ENCODE data around the gene URM1.
"Not testable (repeated sequence)": the region's sequence is repeated elsewhere in the genome, so short reads cannot be mapped to it uniquely, and the experiment has no call there.

Gene URM1

DNA sequence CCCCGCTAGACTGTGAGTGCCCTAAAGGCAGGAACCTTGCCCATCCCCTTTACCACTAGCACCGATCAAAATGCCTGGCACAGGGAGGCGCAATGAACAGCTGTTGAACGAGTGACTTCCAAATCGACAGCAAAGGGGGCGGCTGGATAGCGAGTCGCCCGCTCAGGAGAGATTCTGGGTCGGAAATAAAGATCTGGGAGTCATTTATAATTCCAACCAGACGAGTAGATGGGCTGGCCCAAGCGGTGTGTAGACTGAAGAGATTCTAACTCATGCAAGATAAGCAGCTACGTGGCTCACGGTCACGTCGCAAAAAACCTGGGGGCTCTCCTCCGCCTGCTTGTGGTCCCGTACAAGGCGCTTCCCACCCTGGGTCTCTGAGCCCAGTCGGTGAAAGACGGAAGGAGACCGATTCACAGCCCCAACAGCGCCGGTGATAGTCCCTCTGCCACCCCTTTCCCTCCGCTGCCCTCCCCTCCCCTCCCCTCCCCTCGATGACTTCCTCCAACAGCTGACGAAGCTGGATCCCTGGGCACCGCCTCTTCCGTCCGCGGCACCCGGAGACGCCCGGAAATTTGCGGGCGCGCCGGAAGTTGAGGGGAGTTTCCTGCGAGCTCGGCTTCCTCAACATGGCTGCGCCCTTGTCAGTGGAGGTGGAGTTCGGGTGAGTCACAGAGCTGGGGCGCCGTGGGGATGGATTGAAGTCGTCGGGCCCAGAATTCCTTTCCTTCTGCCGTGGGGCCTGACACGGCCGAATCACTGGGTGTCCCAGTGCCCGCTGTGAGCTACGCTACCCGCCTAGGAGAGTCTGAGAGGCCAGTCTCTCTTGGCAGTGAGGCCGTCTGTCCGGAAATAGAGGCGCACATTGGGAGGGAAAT is at the start of gene URM1:
Gene URM1 (plus strand): TSS at position 623 of the 878 bp plus-strand sequence. CDS start 7 bp downstream, at position 630.
- peak; percentile 57 for DNase-seq

DNA sequence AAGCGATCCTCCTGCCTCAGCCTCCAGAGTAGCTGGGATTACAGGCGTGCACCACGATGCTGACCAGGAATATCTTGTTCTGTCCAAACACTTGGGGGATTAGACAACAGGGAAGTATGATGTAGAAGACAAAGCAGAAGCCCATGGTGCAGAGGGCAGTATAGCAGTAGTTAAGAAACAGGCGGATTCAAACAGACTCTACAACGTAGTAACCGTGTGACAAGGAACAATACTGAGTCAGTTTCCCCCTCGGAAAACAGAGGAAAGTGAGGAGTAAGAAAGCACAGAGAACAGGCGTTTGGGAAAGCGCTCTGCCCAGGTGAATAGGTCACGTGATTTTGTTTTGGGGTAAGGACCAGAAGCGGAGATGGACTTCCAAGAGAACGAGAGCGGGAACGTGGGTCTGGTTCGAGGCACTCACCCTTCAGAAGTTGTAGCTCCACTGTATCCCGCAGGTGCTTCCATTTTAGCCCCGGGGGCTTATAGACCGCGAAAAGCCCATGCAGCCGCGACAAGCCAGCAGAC is 49.2 kb upstream of the URM1 start:
- DNase-seq = no peak

DNA sequence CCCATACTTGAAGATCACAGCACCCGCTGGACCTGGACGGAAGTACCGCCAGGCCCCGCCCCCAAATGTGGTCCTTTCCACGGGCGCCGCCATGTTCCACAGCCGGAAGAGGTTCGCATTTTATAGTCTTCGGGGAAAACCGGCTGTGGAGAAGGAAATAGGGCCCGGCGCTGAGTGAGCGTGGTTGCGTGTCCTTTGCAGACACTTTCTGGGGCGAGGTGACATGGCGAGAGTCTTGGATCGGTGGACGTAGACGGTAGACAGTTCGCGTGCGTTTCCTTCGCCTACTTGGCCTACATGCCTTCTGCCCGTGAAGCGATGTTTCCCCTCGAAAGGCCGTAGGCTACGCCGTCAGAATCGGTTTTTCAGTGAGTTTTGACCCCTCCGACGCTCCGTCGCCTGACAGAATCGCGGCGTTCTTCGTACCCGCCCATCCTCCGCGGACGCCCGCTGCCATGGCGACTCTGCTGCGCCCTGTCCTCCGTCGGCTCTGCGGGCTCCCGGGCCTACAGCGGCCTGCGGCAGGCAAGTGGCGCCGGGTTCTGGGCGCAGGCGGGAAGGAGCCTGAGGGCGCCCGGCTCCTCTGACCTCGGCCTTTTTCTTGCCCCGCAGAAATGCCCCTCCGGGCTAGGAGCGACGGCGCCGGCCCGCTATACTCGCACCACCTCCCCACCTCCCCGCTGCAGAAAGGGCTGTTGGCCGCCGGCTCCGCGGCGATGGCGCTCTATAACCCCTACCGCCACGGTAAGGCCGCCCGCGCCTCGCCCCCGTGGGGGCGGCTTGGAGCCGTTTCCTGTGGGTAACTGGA is 48.6 kb upstream of the URM1 start, which contains the start of the genes COQ4 and TRUB2:
Gene COQ4 (plus strand): TSS at position 436 of the 808 bp plus-strand sequence. CDS start 20 bp downstream, at position 456.
Gene TRUB2 (minus strand): TSS at position 44 of the 808 bp plus-strand sequence. CDS start 39 bp downstream, at position 5.
- peak; percentile 78 for DNase-seq

GRCh38 chr9:128323212-128323730 is 47.9 kb upstream of the URM1 start:
- no peak for DNase-seq

GRCh38 chr9:128323791-128324190 is 47.4 kb upstream of the URM1 start:
- DNase-seq = no peak

DNA sequence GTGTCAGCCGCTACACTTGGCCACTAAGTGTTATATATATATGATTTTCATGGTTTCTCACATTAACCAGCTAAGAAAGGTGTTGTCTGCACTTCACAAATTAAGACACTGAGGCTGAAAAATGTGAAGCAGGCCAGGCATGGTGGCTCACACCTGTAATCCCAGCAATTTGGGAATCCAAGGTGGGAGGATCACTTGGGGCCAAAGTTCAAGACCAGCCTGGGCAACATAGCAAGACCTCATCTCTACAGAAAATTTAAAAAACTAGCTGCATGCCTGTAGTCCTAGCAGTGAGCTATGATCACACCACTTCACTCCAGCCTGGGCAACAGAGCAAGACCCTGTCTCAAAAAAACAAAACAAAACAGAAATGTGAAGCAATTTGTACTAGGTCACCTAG is 46.8 kb upstream of the URM1 start:
- no peak for DNase-seq

DNA sequence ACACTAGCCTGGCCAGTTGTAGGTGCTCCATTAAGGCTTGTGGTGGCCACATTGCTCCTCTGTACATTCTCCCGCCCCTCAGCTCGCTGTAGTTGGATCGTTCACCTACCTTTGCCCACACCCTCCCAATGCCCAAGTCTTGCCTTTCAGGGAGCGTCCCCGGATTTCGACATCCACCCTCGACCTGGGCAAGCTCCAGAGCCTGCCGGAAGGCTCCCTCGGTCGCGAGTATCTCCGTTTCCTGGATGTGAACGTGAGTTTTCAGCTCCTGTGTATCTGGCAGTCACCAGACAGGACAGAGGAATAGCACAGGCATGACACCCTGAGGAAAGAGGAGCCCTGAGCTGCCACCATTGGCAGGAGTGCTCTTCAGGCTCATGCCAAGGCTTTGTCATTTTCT is 45.5 kb upstream of the URM1 start:
- DNase-seq = no peak

DNA sequence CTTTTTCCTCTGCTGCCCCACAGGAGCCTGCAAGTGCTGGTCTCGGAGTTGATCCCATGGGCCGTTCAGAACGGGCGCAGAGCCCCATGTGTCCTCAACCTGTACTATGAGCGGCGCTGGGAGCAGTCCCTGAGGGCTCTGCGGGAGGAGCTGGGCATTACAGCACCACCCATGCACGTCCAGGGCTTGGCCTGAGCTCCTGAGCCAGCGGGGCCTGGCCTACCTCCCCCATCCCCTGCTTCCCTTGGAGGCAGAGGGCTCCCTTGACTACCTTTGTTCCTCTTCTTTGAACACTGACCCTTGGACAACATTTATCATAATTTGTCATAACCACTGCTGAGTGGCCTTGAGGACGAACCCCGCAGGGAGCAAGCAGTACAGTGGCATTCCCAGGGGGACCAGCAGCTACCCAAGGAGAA is 37.7 kb upstream of the URM1 start:
- DNase-seq = no peak

GRCh38 chr9:128335161-128335560 is 36.0 kb upstream of the URM1 start:
- no peak for DNase-seq

GRCh38 chr9:128335914-128336313 is 35.3 kb upstream of the URM1 start:
- DNase-seq = no peak

- DNase-seq = no peak
Measured at GRCh38 chr9:128337936-128338335, 33.2 kb upstream of the URM1 start.

DNA sequence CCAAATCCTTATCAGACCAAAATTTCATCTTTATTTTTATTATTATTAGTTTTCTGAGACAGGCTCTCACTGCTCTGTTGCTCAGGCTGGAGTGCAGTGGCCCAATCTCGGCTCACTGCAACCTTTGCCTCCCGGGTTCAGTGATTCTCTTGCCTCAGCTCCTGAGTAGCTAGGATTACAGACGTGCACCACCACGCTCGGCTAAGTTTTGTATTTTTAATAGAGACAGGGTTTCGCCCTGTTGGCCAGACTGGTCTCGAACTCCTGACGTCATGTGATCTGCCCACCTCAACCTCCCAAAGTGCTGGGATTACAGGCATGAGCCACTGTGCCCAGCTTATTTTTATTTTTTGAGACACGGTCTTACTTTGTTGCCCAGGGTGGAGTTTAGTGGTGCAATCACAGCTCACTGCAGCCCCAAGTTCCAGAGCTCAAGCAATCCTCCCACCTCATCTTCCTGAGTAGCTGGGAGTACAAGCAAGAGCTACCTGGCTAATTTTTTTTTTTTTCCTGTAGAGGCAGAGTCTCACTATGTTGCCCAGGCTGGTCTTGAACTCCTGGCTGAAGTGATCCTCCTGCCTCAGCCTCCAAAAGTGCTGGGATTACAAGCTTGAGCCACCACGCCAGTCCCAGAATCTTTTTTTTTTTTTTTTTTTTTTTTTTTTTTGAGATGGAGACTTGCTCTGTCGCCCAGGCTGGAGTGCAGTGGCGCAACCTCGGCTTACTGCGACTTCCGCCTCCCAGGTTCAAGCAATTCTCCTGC is 32.1 kb upstream of the URM1 start:
- DNase-seq = not testable (repeated sequence)

GRCh38 chr9:128339761-128340690 is 31.1 kb upstream of the URM1 start, which contains the start of gene SLC27A4:
SLC27A4 (plus strand) TSS chr9:128340527; CDS start chr9:128343133, 2,606 bp downstream.
- DNase-seq = peak; percentile 58

GRCh38 chr9:128340691-128341434 is 30.3 kb upstream of the URM1 start:
- DNase-seq = peak; percentile 0

- DNase-seq = peak; percentile 37
Measured at GRCh38 chr9:128341435-128341849, 29.7 kb upstream of the URM1 start.

DNA sequence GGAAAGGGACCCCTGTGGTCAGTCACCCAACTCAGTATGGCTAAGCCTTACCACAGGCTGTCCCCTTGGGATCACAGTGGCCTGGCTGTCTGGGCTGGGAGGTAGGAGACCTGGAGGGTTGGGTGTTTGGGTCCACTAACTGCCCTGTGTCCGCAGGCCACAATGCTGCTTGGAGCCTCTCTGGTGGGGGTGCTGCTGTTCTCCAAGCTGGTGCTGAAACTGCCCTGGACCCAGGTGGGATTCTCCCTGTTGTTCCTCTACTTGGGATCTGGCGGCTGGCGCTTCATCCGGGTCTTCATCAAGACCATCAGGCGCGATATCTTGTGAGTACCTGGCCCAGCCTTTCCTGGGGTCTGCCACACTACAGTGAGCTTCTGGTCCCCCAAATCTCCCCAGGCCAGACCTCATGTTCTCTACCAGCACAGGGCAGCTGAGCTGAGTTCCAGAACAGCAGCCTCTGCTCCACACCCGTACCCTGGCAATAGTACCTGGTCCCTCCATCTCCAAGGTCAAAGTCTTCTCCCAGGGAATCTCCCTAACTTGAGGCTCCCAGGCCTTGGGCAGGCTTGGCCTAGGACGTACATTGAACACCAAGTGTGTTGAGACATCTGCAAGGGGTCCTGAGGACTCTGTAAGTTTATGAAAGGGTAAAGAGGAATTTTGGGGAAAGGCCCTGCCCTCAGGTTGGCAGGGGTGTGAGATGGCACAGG is 28.0 kb upstream of the URM1 start:
- DNase-seq = no peak

- DNase-seq = no peak
Measured at GRCh38 chr9:128343855-128344254, 27.3 kb upstream of the URM1 start.

GRCh38 chr9:128344931-128345605 is 26.1 kb upstream of the URM1 start:
- DNase-seq = no peak

- no peak for DNase-seq
Measured at GRCh38 chr9:128349125-128349524, 22.0 kb upstream of the URM1 start.
